ENCODE data around the gene SLC4A2. TPM values are rescaled to one million over a fixed set of nuclear protein-coding genes. Genes with fewer than 3 reads are reported as not detected.

SLC4A2 gene
- total RNA-seq, 4 donors from 2014 or later: 48.5 to 109 (median 69.0) TPM

- 91 to 94% methylated on average over 20 to 29 of the region's 29 CpGs for WGBS, 2 donors
- H3K27ac ChIP-seq: no peak overlapping the region
- intact Hi-C loops (cut with DNase I): loop anchor here (5.0 kb wide), 1 partner anchor 185 kb away; no protein-coding TSS in a partner anchor
- no peaks in the 10 kb centered on the region for H3K9me3 ChIP-seq
- H3K27me3 ChIP-seq: no peaks in the 10 kb centered on the region
- peaks cover 16% of the 10 kb centered on the region in 2 donors for H3K4me1 ChIP-seq
- H3K4me3 ChIP-seq (replicated peaks in 1 of 3): no peak overlapping the region
- no peak for TF ChIP-seq POLR2A (IDR thresholded peaks at IDR 0.05)
- TF ChIP-seq, protein P1, sequence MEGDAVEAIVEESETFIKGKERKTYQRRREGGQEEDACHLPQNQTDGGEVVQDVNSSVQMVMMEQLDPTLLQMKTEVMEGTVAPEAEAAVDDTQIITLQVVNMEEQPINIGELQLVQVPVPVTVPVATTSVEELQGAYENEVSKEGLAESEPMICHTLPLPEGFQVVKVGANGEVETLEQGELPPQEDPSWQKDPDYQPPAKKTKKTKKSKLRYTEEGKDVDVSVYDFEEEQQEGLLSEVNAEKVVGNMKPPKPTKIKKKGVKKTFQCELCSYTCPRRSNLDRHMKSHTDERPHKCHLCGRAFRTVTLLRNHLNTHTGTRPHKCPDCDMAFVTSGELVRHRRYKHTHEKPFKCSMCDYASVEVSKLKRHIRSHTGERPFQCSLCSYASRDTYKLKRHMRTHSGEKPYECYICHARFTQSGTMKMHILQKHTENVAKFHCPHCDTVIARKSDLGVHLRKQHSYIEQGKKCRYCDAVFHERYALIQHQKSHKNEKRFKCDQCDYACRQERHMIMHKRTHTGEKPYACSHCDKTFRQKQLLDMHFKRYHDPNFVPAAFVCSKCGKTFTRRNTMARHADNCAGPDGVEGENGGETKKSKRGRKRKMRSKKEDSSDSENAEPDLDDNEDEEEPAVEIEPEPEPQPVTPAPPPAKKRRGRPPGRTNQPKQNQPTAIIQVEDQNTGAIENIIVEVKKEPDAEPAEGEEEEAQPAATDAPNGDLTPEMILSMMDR (IDR thresholded peaks at IDR 0.05): no peak
- H3K36me3 ChIP-seq: peaks cover 33 to 56% of the 10 kb centered on the region in 2 donors
- no peak for DNase-seq
Observed at GRCh38 chr7:151122796-151123157, 63.4 kb downstream of the SLC4A2 start.

DNA sequence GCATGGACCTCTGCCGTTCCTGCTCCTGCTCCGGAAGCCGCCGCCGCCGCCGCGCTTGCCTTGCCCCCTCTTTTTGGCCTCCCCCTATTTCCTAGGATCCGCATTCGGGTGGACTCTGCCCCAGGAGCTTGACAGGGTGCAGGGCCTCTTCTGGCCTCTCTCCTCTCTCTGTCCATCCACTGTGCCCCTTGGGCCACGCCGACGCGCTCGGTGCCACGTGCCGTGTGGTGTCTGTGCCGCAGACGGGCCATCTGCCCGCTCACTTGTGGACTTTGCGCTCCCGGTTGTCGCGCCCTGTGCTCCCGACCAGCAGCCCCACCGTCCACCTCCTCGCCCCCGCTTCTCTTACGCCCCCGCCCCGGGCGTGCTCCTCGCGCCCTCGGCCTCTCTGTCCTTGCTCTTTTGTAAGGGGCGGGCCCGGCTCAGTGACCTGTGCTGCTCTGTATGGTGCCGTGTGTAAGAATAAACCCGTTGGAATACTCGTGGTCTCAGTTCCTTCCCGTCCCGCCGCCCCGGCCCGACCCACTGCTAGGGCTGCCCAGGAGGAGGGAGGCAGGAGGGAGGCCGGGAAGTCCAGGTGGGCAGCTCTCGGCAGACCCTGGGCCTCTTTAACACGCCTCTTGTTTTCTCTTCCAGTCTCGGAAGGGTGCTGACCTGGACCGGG lies 63.9 kb downstream of the SLC4A2 start:
- no peaks in the 10 kb centered on the region for H3K27me3 ChIP-seq
- no peak overlapping the region for H3K4me3 ChIP-seq (replicated peaks in 1 of 3)
- no peaks in the 10 kb centered on the region for H3K9me3 ChIP-seq
- H3K4me1 ChIP-seq: peaks cover 16% of the 10 kb centered on the region in 2 donors
- peaks cover 31 to 54% of the 10 kb centered on the region in 2 donors for H3K36me3 ChIP-seq
- peak in 1 of 2 donors; percentile 5 for DNase-seq
- 91 to 94% methylated on average over 49 to 50 of the region's 50 CpGs for WGBS, 2 donors
- H3K27ac ChIP-seq: no peak overlapping the region
- TF ChIP-seq, protein P1 (IDR thresholded peaks at IDR 0.05): no peak
- intact Hi-C loops (cut with DNase I): loop anchor here (5.0 kb wide), 1 partner anchor 184 kb away; no protein-coding TSS in a partner anchor

GRCh38 chr7:151123822-151124464 lies 64.6 kb downstream of the SLC4A2 start:
- DNase-seq: peak; percentile 90 to 93
- H3K4me3 ChIP-seq (replicated peaks in 1 of 3): no peak overlapping the region
- no peak for TF ChIP-seq POLR2A (IDR thresholded peaks at IDR 0.05)
- TF ChIP-seq, protein P1 (IDR thresholded peaks at IDR 0.05): peak; percentile 95 to 99 (median 98)
- peaks cover 32 to 54% of the 10 kb centered on the region in 2 donors for H3K36me3 ChIP-seq
- intact Hi-C loops (cut with DNase I): loop anchor here (5.0 kb wide), 1 partner anchor 183 kb away; no protein-coding TSS in a partner anchor
- no peaks in the 10 kb centered on the region for H3K9me3 ChIP-seq
- no peaks in the 10 kb centered on the region for H3K27me3 ChIP-seq
- H3K4me1 ChIP-seq: peaks cover 16% of the 10 kb centered on the region in 2 donors
- H3K27ac ChIP-seq: no peak overlapping the region
- 43 to 60% methylated on average over 19 to 22 of the region's 24 CpGs for WGBS, 2 donors

- intact Hi-C loops (cut with DNase I): loop anchor here (5.0 kb wide), 1 partner anchor 183 kb away; no protein-coding TSS in a partner anchor
- H3K4me3 ChIP-seq (replicated peaks in 1 of 3): no peak overlapping the region
- no peak for TF ChIP-seq POLR2A (IDR thresholded peaks at IDR 0.05)
- TF ChIP-seq, protein P1 (IDR thresholded peaks at IDR 0.05): no peak
- no peak for DNase-seq
- H3K9me3 ChIP-seq: no peaks in the 10 kb centered on the region
- 86 to 91% methylated on average over 5 to 7 of the region's 7 CpGs for WGBS, 2 donors
- H3K36me3 ChIP-seq: peaks cover 32 to 55% of the 10 kb centered on the region in 2 donors
- no peaks in the 10 kb centered on the region for H3K27me3 ChIP-seq
- H3K4me1 ChIP-seq: peaks cover 16% of the 10 kb centered on the region in 2 donors
- no peak overlapping the region for H3K27ac ChIP-seq
Observed at GRCh38 chr7:151124481-151124880, 65.1 kb downstream of the SLC4A2 start.
